Measurements from ENCODE around the gene PIK3R2.

The PIK3R2 gene

DNA sequence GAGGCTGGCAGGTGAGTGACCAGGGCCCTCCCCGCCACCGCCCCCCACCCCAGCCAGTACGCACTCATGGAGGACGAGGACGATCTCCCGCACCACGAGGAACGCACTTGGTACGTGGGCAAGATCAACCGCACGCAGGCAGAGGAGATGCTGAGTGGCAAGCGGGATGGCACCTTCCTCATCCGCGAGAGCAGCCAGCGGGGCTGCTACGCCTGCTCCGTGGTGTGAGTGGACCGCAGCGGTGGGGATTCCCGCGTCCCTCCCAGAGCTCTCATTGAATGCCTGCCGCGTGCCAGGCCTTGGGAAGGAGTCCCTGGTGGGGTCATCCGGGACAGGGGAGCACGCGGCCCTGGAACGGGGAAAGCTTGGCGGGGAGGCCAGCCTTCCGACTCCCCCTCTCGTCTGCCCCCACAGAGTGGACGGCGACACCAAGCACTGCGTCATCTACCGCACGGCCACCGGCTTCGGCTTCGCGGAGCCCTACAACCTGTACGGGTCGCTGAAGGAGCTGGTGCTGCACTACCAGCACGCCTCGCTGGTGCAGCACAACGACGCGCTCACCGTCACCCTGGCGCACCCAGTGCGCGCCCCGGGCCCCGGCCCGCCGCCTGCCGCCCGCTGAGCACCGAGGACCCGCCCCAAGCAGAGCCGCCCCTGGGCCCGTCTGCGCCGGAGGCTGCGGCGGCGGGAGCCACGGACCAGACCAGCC is 15.9 kb downstream of the PIK3R2 start:
- H3K9me3 Mint-ChIP-seq = no peaks in the 10 kb centered on the region
- H3K27ac Mint-ChIP-seq = no peak overlapping the region
- H3K4me3 Mint-ChIP-seq = no peak overlapping the region
- H3K36me3 Mint-ChIP-seq (ENCODE audit: low read depth) = peaks cover 15% of the 10 kb centered on the region
- H3K27me3 Mint-ChIP-seq (ENCODE audit: low read depth) = no peaks in the 10 kb centered on the region
- H3K4me1 Mint-ChIP-seq (ENCODE audit: low read depth) = peaks cover 9% of the 10 kb centered on the region

DNA sequence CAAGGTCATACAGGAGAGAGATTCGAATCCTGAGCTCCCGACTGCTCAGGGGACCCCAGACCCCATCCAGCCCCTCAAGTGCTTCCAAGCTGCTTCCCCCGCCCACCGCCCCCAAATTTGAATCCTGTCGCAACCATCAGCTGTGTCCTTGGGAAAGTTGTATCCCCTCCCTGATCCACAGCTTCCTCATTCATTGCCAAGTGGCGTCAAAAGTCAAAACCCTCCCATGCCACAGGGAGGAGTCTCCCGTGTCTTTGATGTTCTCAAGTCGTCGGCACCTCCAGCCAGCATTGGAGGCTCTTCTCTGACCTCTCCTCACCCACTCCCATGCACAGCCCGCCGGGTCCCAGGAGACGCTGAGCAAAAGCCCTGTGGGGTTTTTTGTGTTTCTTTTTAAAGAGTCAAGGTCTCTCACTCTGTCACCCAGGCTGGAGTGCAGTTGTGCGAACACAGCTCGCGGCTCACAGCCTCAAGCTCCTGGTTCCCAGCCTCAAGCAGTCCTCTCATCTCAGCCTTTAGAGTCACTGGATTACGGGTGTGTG is 17.8 kb downstream of the PIK3R2 start:
- Mint-ChIP-seq H3K27ac (no peak overlapping the region), H3K9me3 (no peaks in the 10 kb centered on the region), H3K4me1 (ENCODE audit: low read depth) (peaks cover 20% of the 10 kb centered on the region), H3K36me3 (ENCODE audit: low read depth) (peaks cover 17% of the 10 kb centered on the region), H3K4me3 (no peak overlapping the region), H3K27me3 (ENCODE audit: low read depth) (no peaks in the 10 kb centered on the region)

DNA sequence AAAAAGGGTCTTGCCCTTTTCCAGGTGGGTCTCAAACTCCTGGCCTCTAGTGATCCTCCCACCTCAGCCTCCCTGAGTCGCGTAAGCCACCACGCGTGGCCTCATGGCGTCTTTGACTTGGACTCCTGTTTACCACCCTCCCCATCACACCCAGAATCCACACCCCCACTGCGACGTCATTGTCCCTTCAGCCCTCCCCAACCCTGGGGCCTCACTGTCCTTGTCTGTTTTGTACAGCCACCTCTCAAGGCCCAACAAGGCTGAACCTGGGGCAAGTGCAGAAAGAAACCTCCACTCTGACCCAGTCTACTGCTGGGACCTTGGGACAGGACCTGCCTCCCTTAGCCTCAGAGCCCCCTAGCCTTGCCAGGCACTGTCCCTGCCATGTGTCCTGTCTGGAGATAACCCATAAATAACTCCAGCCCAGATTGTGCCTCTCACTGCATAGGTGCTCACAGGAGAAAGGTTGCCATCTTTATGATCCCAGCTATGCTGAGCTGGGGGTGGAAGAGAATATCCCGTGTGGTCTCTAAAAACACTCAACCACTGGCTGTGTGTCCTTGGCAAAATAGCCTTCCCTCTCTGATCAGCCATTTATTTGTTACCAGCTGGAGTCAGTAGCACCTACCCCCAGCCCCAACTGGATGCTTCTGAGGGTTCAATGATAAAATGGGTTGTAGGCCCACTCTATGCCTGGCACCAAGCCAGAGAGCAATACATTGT is 18.8 kb downstream of the PIK3R2 start:
- peaks cover 23% of the 10 kb centered on the region for H3K4me1 Mint-ChIP-seq (ENCODE audit: low read depth)
- no peaks in the 10 kb centered on the region for H3K27me3 Mint-ChIP-seq (ENCODE audit: low read depth)
- H3K27ac Mint-ChIP-seq = no peak overlapping the region
- H3K36me3 Mint-ChIP-seq (ENCODE audit: low read depth) = peaks cover 21% of the 10 kb centered on the region
- no peak overlapping the region for H3K4me3 Mint-ChIP-seq
- no peaks in the 10 kb centered on the region for H3K9me3 Mint-ChIP-seq

DNA sequence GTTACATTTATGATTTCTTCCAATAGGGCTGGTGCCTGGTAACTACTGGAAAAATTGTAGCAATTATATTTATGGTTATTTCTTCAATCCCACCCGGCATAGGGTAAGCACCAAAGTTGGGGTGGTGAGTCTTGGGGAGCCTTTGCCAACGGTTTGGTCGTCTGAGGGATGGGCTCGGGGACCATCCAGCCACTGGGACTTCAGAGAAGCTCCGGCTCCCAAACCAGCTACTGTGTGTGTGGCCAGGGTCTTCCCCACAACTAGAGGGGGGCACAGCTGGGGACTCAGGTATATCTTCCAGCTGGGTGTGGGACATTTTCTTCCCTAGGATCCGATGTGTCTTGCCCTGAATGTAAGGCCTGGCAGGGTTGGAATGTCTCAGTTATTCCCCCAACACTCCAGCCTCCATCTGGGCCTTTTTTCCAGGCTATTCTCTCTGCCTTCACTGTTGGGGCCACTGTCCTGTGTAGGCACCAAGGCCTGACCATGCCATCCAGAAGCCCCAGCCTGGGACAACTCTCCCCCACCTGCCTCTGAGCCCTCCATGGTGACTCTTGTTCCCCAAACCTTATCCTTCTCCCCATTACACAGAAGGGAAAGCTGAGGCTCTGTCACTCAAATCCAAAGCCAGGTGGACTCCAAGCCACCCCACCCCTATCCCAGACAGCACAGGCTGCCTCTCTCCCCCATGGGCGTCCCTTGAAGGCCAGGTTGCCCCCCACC is 19.5 kb downstream of the PIK3R2 start:
- Mint-ChIP-seq H3K4me3 (peak overlapping the region; percentile 63), H3K36me3 (ENCODE audit: low read depth) (peaks cover 22% of the 10 kb centered on the region), H3K4me1 (ENCODE audit: low read depth) (peaks cover 23% of the 10 kb centered on the region), H3K27ac (peak overlapping the region; percentile 62), H3K27me3 (ENCODE audit: low read depth) (no peaks in the 10 kb centered on the region), H3K9me3 (no peaks in the 10 kb centered on the region)

DNA sequence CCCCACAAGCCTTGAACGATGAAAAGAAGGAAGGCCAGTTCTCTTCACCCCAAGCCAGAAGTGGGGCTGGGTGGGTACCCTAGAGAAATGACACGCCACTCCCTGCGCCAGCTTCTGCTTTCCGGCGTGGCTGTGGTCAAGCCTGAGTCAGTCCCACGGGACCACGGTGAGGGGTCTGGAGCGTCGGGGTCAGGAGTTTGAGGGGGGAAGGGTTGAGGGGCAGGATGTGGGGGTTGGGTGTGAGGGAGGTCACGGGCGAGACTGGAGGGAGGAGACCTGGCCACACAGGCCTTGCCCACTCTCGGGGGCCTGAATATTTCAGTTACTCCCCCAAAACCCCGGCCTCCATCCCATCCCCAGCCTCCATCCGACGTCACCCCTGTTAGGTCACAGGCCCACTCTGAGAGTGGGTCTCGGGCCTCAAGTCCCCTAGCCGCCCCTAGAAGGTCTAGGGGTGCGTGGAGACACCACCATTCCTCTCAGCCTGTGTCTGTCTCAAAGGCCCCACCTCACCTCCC is 20.1 kb downstream of the PIK3R2 start:
- no peaks in the 10 kb centered on the region for H3K9me3 Mint-ChIP-seq
- peak overlapping the region; percentile 69 for H3K27ac Mint-ChIP-seq
- peaks cover 20% of the 10 kb centered on the region for H3K36me3 Mint-ChIP-seq (ENCODE audit: low read depth)
- peaks cover 23% of the 10 kb centered on the region for H3K4me1 Mint-ChIP-seq (ENCODE audit: low read depth)
- H3K27me3 Mint-ChIP-seq (ENCODE audit: low read depth) = no peaks in the 10 kb centered on the region
- peak overlapping the region; percentile 90 for H3K4me3 Mint-ChIP-seq

DNA sequence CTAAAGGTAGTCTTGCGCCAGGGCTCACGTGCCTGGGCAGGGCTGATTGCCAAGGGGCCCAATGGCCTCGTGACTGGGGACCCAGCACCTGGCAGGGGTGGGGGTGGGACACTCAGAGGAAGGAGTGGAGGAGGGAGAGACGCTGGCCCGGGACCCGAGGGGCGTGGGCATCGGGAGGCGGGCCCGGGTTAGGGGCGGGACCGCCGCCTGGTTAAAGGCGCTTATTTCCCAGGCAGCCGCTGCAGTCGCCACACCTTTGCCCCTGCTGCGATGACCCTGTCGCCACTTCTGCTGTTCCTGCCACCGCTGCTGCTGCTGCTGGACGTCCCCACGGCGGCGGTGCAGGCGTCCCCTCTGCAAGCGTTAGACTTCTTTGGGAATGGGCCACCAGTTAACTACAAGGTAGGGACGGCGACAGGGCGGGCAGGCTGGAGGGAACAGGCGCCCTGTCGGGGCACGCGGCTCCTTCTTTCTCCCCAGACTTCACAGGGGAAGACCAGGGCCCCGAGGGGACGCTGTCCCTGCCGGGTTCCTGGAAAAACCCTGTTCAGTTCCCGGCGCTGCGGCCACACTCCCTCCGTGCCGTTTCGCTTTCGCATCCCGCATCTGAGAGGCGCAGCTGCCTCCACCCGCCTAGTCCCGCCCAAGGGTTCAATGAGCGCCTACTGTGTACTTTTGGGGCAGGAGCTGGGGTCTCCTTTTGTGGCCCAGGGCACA is 20.8 kb downstream of the PIK3R2 start, which contains the start of gene IFI30:
IFI30 (plus strand) TSS at position 242 of the 717 bp plus-strand sequence; CDS start at position 271, 29 bp downstream.
- H3K27ac Mint-ChIP-seq = peak within 1 kb of the TSS; percentile 85
- peaks cover 20% of the 10 kb centered on the region for H3K4me1 Mint-ChIP-seq (ENCODE audit: low read depth)
- H3K9me3 Mint-ChIP-seq = no peaks in the 10 kb centered on the region
- no peaks in the 10 kb centered on the region for H3K27me3 Mint-ChIP-seq (ENCODE audit: low read depth)
- H3K4me3 Mint-ChIP-seq = peak within 1 kb of the TSS; percentile 90
- H3K36me3 Mint-ChIP-seq (ENCODE audit: low read depth) = peaks cover 20% of the 10 kb centered on the region

DNA sequence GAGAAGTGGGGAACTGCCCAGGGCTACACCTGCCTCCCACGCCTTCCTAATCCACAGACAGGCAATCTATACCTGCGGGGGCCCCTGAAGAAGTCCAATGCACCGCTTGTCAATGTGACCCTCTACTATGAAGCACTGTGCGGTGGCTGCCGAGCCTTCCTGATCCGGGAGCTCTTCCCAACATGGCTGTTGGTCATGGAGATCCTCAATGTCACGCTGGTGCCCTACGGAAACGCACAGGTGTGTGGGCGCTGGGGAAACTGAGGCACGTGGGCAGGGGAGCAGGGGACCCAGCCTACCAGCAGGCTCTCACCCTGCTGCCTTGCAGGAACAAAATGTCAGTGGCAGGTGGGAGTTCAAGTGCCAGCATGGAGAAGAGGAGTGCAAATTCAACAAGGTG is 22.0 kb downstream of the PIK3R2 start:
- H3K4me1 Mint-ChIP-seq (ENCODE audit: low read depth) = peaks cover 21% of the 10 kb centered on the region
- no peaks in the 10 kb centered on the region for H3K9me3 Mint-ChIP-seq
- H3K4me3 Mint-ChIP-seq = peak overlapping the region; percentile 90
- no peak overlapping the region for H3K27ac Mint-ChIP-seq
- peaks cover 22% of the 10 kb centered on the region for H3K36me3 Mint-ChIP-seq (ENCODE audit: low read depth)
- no peaks in the 10 kb centered on the region for H3K27me3 Mint-ChIP-seq (ENCODE audit: low read depth)

DNA sequence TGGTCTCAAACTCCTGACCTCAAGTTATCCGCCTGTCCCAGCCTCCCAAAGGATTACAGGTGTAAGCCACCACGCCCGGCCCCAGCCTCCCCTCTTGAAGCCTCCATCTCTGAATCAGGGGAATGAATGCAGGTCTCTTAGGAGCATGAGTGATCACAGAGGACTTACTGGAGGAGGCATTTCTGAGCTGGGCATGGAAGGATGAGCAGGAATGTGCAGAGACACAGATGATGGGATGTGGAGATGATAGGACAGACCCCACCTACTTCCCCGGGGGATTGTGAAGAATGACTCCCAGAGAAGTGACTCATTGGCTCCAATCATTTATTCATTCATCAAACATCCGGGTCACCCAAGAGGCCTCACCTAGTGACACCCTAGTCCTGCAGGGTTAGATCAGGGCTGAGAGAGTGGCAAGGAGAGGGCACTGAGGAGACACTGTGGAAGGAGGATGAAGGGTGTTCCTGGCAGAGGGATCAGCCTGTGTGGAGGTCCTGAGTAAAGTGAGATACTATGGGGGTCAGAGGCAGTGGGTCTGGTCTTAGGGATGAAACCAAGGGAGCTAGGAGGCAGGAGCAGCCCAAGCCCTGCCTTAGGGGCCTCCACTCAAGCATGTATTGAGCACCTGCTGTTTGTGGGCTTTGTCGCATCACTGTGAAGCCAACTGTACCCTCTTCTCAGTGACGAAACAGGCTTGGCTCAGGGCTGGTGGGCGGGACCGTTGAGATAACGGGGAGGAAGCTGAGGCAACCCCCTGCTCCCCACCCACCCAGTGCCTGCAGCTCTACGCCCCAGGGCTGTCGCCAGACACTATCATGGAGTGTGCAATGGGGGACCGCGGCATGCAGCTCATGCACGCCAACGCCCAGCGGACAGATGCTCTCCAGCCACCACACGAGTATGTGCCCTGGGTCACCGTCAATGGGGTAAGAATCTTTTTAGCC is 23.7 kb downstream of the PIK3R2 start:
- no peak overlapping the region for H3K27ac Mint-ChIP-seq

DNA sequence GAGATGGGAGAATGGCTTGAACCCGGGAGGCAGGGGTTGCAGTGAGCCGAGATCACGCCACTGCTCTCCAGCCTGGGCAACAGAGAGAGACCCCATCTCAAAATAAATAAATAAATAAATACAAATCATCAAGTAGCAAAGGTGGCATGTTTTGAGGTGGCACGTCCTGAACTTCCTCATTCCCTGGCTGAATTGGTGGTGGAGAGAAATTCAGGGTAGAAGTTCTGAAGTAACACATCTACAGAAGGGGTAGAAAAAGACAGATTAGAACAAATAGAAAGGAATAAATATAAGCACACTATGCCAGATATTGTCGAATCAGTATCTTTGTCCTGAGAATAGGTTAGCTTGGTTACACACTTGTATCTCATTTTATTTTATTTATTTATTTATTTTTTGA is 27.0 kb downstream of the PIK3R2 start:
- Mint-ChIP-seq H3K36me3 (ENCODE audit: low read depth) (peaks cover 19% of the 10 kb centered on the region), H3K9me3 (no peaks in the 10 kb centered on the region)

More for the DNA sequence above, 23.7 kb downstream of the PIK3R2 start:
- Mint-ChIP-seq H3K9me3 (no peaks in the 10 kb centered on the region), H3K27me3 (ENCODE audit: low read depth) (no peaks in the 10 kb centered on the region), H3K4me3 (peak overlapping the region; percentile 28), H3K4me1 (ENCODE audit: low read depth) (peaks cover 22% of the 10 kb centered on the region), H3K36me3 (ENCODE audit: low read depth) (peaks cover 20% of the 10 kb centered on the region)

DNA sequence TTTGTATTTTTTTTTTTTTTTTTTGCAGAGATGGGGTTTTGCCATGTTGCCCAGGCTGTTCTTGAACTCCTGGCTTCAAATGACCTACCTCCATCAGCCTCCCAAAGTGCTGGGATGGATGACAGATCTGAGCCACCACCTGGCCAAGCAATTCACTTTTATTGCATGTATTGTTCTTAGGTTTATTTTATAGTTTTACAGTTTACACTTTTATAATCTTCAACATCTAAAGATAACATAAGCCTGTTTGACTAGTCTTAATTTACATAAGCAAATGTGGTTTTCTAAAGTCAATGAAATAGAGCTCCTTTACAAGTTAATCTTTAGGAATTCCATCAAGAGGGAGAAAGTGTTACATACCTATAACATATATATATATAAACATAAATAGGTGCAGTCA is 30.6 kb downstream of the PIK3R2 start:
- Mint-ChIP-seq H3K36me3 (ENCODE audit: low read depth) (peaks cover 2% of the 10 kb centered on the region), H3K4me1 (ENCODE audit: low read depth) (peaks cover 1% of the 10 kb centered on the region), H3K27ac (no peak overlapping the region), H3K4me3 (no peak overlapping the region), H3K9me3 (no peaks in the 10 kb centered on the region), H3K27me3 (ENCODE audit: low read depth) (no peaks in the 10 kb centered on the region)

More for the DNA sequence above, 27.0 kb downstream of the PIK3R2 start:
- no peak overlapping the region for H3K27ac Mint-ChIP-seq
- H3K4me1 Mint-ChIP-seq (ENCODE audit: low read depth) = peaks cover 6% of the 10 kb centered on the region
- H3K4me3 Mint-ChIP-seq = no peak overlapping the region
- H3K27me3 Mint-ChIP-seq (ENCODE audit: low read depth) = no peaks in the 10 kb centered on the region

DNA sequence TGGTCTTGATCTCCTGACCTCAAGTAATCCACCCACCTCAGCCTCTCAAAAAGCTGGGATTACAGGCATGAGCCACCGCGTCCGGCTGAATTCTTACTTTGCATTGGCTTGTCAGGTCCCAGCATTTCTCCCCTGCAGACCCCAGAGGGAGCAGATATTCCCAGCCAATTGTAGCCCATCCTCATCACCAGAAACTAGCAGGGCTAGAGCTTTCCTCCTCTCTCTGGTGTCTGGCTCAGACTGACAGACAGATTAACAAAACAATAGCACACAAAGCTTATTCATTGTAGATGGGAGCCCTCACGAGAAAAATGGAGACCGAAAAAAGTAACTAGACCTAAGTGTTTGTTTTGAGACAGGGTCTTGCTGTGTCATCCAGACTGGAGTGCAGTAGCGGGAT is 32.6 kb downstream of the PIK3R2 start:
- no peaks in the 10 kb centered on the region for H3K9me3 Mint-ChIP-seq
- no peak overlapping the region for H3K27ac Mint-ChIP-seq
- no peak overlapping the region for H3K4me3 Mint-ChIP-seq
- H3K36me3 Mint-ChIP-seq (ENCODE audit: low read depth) = no peaks in the 10 kb centered on the region
- no peaks in the 10 kb centered on the region for H3K27me3 Mint-ChIP-seq (ENCODE audit: low read depth)
- no peaks in the 10 kb centered on the region for H3K4me1 Mint-ChIP-seq (ENCODE audit: low read depth)

DNA sequence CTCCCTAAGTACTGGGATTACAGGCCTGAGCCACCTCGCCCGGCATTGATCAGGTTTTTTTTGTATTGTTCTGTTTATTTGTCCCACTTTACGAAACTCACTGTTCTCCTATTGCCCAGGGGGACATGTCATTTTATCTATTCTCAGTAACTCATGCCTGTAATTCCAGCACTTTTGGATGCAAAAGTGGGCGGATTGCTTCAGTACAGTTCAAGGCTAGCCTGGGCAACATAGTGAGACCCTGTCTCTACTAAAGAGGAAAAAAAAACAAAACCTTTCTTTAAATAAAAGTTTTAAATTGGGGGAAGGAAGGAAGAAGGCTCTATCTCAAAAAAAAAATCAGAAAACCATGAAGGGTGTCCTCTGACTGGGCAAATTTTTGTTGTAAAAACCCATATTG is 37.3 kb downstream of the PIK3R2 start:
- Mint-ChIP-seq H3K36me3 (ENCODE audit: low read depth) (no peaks in the 10 kb centered on the region), H3K27me3 (ENCODE audit: low read depth) (no peaks in the 10 kb centered on the region), H3K4me3 (no peak overlapping the region), H3K4me1 (ENCODE audit: low read depth) (peaks cover 22% of the 10 kb centered on the region), H3K9me3 (no peaks in the 10 kb centered on the region), H3K27ac (no peak overlapping the region)

DNA sequence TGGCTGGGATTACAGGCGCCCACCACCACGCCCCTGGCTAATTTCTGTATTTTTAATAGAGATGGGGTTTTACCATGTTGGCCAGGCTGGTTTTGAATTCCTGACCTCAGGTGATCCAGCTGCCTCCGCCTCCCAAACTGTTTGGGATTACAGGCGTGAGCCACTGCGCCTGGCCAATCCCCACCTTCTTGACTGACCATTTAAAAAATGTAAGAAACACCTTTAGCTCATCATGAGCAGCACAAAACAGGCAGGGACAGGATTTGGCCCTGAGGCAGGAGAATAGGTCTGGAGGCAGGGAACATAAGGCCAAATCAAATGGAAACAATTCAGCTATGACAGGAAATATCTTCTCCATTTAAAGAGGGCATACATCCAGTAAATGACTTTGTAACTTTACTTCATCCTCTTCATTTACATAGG is 38.7 kb downstream of the PIK3R2 start:
- H3K9me3 Mint-ChIP-seq = no peaks in the 10 kb centered on the region
- no peaks in the 10 kb centered on the region for H3K36me3 Mint-ChIP-seq (ENCODE audit: low read depth)
- H3K27me3 Mint-ChIP-seq (ENCODE audit: low read depth) = no peaks in the 10 kb centered on the region
- peak overlapping the region; percentile 89 for H3K27ac Mint-ChIP-seq
- peaks cover 22% of the 10 kb centered on the region for H3K4me1 Mint-ChIP-seq (ENCODE audit: low read depth)
- peak overlapping the region; percentile 83 for H3K4me3 Mint-ChIP-seq

Data from T-helper 1 cell treated with Interleukin-12 subunit alpha and Interleukin-12 subunit beta and Interleukin-4 antibody, amounts not matched to agents 30 μg/mL and 1 μg/mL, for 36 hours (primary cell).